TTC549 (cell line): ENCODE measurements around the gene ABHD17A.

Experiments used
- FAIRE-seq: peaks from 2 replicates; lab custom pipeline; 2012; peaks lifted over from hg19 to GRCh38; lab: Jason Lieb, UNC

The ABHD17A gene

DNA sequence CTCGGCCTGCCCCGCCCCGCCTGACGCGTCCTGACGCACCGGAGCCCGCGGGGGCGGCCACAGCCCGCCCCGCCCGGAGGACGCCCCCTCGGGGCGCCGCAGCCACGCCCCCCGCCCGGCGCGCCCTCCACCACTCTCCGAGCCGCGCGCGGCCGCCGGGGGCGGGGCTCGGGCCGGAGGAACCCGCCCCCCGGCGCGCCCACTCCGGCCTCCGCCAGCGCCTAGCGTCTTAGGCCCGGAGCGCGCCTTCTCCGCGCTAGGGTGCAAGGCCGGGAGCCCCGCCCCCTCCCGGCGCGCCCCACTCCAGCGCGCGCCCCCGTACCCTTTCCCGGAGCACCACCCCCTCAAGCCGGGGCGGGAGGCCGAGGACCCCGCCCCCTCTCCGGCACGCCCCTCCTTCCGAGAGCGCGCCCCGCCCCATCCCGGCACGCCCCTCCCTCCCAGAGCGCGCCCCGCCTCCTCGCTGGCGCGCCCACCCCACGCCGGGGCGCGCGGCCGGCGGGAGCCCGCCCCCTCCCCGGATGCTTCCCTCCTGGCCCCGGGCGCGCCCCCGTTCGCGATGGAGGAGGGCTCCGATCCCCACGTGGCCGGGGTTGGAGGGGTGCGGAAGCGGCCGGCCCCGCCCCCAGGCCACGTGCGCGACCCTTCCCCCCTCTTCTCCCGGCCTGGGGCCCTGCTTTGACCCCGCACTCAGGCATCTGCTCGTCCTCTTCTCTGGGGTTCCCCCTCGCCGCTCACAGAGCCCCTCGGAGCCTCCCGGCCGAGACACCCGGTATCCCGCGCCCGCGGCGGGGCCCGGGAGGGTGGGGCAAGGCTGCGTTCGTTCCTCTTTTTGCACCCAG, 21.4 kb downstream of the ABHD17A start:
- no peak for FAIRE-seq

- FAIRE-seq = no peak
These were observed 22.0 kb downstream of the ABHD17A start, which contains the start of gene KLF16 for GRCh38 chr19:1863328-1863637. KLF16 (minus strand) TSS chr19:1863579; CDS start chr19:1863497, 82 bp downstream.

DNA sequence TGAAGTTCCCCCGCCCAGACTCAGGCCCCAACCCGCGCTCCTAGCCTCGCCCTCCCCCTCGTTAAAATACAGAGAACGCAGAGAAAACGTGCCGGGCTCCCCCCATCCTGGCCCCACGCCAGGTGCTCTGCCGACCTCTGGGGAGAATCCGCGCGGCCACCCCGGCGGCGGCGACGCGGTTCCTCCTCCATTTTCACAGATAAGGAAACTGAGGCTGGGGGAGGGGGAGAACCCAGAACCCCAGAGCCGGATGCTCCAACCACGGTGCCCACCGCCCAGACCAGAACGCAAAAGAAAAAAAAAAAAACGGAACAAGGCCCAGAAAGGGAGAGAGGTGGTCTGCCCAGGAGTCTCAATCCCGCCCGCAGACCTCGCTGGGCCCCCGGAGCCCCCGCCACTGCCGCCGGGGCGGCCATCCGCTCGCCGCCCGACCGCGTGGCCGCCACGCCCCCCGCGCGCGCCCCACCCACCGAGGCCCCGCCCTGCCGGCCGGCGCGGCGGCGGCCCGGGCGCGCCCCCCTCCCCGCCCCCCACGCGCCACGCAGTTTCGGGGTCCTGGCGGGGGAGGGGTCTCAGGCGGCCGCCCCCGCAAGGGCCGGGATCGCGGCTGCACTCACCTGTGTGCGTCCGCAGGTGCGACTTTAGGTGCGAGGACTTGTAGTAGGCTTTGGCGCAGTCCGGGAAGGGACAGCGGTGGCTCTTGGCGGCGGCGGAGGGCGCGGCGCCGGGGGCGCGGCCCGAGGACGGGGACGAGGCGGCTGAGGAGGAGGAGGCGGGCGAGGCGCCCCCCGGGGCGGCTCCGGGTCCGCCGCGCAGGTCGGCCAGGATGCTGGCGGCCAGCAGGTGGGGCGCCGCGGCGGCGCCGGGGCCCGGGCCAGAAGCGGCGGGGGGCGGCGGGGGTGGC, 22.6 kb downstream of the ABHD17A start:
- no peak for FAIRE-seq

GRCh38 chr19:1862068-1862423, 23.2 kb downstream of the ABHD17A start:
- FAIRE-seq = no peak

- FAIRE-seq = no peak
These were observed 23.7 kb downstream of the ABHD17A start for GRCh38 chr19:1861599-1862031.

- no peak for FAIRE-seq
These were observed 24.3 kb downstream of the ABHD17A start for GRCh38 chr19:1860821-1861598.

- FAIRE-seq = no peak
These were observed 25.1 kb downstream of the ABHD17A start for GRCh38 chr19:1860042-1860775.

DNA sequence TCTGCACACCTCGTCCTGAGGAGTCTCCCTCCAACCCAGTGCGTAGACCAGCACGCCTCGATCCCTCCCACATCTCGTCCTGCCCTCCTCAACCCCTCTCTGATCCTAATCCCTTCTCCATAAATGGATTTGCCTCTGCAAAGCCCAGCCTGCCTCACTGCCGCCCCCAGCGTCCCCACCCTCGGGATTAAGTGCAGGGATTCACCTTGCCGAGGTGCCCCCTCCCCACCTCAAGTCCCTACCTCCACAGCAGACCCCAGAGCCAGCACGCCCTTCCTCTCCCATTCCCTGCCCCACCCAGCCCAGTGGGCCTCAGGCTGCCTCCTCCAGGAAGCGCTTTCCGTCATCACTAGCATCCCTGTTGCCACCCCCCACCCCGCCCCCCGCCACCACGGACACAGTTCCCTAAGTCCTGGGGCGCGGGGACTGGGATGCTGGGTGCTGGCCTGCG, 25.9 kb downstream of the ABHD17A start:
- no peak for FAIRE-seq

DNA sequence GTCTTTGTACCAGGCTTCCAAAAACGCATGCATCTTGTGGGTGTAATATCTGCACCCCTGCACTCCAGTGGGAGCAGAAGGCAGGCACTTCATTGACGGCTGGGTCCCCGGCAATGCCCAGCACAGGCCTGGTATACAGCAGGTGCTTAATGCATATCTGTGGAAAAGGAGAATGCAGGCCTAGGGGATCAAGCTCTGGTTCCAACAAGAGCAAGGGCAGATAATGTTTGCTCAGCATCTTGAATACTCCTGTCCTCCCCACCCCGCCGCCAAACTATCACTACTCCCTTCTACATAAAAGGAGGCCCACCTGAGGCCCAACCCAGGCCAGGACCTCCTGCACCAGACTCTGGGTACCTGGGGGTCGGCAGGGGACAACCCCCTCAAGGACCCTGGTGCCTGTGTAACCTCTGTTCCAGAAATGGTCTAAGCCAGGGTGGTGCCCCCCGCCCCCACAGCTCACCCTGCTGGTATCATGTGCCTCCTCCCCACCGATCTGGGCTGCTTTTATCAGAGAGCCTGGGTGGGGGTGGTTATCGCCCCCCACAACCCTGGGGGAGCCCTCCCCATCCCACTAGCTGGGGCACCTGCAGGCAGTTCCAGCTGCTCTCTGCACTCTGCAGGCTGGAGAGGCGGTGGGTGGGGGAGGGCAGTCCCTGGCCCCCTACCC, 26.7 kb downstream of the ABHD17A start:
- FAIRE-seq = no peak

GRCh38 chr19:1857648-1858326, 27.5 kb downstream of the ABHD17A start:
- no peak for FAIRE-seq

GRCh38 chr19:1856698-1857603, 28.3 kb downstream of the ABHD17A start:
- no peak for FAIRE-seq

- no peak for FAIRE-seq
These were observed 29.0 kb downstream of the ABHD17A start for GRCh38 chr19:1856345-1856697.

DNA sequence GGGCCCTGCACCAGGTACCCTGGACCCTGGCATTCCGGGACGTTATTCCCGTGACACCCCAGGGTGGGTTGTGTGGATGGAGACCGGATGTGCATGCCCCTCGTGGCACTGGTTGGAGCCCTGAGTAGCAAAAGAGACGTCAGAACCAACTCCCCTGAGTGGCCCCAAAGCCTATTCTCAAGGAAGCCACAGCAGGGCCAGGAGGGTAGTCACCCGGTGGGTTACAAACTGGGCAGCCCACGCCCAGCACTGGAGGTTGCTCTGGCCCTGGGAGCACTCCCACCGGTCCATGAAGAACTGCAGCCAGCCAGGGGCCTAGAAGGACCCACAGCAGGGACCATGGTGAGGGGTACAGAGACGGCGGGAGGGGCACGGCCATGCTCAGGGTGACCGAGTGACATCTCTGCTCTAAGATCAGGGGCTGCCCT, 29.5 kb downstream of the ABHD17A start:
- FAIRE-seq = no peak

- FAIRE-seq = no peak
These were observed 30.1 kb downstream of the ABHD17A start for GRCh38 chr19:1855040-1855827.

DNA sequence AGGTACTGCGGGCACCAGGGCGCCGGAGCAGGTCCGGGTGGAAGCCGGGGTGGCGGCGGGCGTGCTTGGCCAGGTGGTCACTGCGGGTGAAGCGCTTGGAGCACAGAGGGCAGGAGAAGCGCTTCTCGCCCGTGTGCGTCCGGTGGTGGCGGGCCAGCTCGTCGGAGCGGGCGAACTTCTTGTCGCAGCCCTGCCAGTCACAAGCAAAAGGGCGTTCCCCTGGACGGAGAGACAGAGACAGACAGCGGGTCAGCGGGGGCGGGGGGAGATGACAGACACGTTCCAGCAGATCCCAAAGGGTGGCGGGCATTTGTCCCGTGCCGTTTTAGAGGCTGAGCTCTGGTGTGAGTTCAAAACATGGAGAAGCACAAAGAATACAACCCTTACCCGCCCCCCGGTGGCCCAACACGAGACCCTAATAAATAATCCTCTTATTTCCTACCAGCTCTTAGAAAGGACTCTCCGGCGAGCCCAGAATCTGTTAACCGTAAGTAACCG, 30.7 kb downstream of the ABHD17A start:
- no peak for FAIRE-seq

DNA sequence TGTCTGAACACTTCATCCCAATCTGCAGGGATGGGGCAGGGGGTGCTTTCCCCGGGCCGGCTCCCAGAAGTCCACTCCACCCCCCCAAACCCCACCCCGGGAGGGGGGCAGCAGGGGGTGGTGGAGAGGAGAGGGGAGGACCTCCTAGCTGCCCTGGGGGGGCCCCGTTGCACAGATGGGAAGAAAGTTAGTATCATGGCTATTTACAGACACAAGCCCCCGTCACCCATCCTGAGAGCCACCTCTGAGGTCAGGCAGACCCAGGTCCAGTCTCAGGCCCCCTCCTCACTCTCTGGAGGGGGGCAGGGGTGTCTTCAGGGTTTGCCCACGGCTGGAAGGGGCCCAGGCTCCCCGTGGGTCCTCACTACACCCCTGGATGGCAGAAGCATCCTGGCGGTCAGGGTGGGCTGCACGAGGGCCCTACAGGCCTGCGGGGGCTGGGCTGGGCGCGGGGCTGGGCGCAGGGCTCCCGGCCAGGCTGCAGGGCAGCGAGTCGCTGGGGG, 31.2 kb downstream of the ABHD17A start:
- no peak for FAIRE-seq

DNA sequence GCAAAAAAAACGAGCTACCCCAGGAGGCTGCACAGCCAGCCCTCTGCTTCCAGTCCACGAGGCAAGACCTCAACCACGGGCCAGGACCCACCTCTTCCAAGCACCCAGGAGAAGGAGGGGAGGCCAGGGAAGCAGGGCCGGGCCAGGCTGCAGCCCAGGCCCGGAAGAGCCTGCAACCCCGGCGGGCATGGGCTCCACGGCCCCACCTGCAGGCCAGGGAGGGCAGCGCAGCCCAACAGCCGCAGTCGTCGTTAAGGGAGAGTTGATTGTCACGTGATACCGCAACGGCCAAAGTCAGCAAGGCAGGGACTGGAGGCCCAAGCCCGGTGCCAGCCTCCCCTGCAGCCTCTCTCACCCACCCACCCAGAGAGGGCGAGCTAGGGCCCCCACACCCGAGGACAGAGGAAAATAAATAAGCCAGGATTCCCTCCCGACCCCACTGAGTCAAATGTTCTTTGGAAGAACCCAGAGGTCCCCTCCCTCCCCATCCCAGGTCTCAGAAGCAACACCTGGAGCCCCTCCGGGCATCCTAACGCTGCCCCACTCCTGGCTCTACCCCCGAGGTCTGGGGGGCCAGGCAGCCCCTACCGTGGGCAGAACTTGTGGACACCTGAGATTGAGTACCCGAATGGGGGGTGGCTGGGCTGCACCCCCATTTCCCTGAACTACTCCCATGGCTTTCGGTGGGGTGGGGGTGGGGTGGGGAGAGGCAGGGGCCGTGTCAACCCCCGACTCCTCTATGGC, 31.8 kb downstream of the ABHD17A start:
- FAIRE-seq = peak; percentile 46
